Head of caudate nucleus (tissue), 42 donors: ENCODE measurements around the gene RUNDC1.
"Not testable (repeated sequence)": the region's sequence is repeated elsewhere in the genome, so short reads cannot be mapped to it uniquely, and the experiment has no call there.

Experiments used
- DNase-seq, 42 donors: peaks; one replicate each; pipeline versions ENCODE4 v3.0.0 to v3.0.0-alpha.2; 2020 to 2021; ENCODE audit warnings: mixed read lengths in 7 of 42
- intact Hi-C: fragments of 100-400 bp; cut with DNase I; formaldehyde crosslinking; loops from one replicate; pipeline ENCODE4 v1.15.0; 2022

The RUNDC1 gene

DNA sequence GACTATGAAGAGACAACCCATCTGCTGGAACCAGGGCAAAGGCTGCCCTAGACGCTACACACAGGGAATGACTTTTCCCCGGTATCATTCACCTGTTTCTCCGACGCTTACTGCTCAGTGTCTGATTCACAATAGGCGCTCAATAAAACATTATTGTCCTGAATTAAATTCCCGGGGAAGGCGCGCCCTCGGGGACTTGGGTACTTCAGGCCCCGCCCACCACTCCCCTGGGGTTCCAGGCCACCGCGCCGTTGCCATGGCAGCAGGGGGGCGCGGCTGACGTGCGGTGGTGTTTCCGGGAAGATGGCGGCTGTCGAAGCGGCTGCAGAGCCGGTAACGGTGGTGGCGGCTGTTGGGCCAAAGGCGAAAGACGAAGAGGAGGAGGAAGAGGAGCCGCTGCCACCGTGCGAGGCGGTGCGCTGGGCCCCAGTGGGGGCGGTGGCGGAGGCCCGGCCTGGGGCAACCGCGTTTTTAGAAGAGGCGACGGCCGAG, at the start of gene RUNDC1:
Gene RUNDC1 (plus strand): TSS at position 292 of the 492 bp plus-strand sequence. CDS start 12 bp downstream, at position 304.
- peak; percentile 83 to 97 (median 93) for DNase-seq
- intact Hi-C loops, result no loop called here

DNA sequence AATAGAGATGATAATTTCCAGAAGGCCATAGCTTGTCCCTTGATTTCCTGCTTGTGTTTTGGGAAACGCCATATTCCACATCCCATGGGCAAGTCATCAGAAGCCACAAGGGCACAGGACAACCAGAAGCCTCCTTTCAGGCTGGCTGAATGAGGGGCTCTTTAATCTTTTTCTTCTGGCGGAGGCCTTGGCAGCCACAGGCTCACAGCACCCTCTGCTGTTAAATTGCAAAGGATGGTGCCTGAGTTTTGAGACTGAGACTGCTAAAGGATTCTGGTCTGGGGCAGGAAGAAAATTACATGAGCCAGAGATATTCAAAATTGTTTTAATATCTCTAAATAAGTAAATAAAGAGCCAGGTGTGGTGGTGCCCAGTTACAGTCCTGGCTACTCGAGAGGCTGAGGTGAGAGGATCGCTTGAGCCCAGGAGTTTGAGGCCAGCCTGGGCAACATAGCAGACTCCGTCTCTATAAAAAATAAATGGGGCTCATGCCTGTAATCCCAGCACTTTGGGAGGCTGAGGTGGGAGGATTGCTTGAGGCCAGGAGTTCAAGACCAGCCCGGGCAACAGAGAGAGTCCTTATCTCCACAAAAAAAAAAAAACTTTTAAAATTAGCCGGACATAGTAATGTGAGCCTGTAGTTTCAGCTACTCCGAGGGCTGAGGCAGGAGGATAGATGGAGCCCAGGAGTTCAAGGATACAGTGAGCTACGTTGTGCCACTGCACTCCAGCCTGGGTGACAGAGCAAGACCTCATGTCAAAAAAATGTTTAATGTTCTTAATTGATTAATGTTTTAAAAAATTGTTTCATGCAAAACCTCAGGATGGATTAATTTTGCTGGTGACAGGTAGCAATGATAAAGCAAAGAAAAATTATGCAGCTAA, 42.4 kb upstream of the RUNDC1 start:
- intact Hi-C loops, result loop anchor here (10.0 kb wide), 1 partner anchor 93 kb away; the partner anchor contains the start of gene AOC2
- peak in 40 of 42 donors; percentile 11 to 71 (median 46) for DNase-seq

DNA sequence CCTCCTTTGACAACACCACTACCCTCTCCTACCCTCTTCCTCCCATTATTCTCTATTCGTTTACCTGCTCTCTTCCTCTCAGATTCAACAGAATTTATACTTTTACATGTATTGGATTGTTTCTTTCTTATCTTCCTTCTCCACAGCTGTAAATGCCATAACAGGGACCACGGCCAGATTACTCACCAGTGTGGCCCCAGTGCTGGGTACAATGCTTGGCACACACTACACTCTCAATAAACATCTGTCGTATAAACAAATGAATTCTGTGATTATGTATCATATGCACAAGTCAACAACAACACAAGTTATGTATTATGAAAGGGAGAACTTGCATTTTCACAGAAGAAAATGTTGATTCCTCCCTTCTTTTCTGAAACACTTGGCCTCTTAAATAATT, 36.2 kb upstream of the RUNDC1 start:
- intact Hi-C loops, result no loop called here
- no peak for DNase-seq

DNA sequence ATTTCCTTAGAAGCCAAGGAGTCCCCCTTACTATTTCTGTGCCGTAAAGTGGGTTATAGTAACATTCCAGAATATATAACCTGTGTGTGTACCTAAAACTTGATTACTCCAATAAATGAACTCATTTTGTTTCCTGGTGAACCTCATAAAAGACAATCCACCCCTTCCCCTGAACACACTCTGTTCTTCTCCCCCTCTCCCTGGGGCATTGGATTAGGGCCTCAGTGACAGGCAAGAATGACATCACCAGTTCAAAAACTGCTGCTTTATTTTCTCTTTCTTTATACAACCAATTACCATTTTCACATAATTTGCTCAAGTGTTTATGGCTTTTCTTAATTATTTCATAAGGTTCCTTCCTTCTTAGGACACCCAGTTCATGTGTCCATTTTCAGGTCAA, 33.6 kb upstream of the RUNDC1 start:
- intact Hi-C loops, result no loop called here
- no peak for DNase-seq

DNA sequence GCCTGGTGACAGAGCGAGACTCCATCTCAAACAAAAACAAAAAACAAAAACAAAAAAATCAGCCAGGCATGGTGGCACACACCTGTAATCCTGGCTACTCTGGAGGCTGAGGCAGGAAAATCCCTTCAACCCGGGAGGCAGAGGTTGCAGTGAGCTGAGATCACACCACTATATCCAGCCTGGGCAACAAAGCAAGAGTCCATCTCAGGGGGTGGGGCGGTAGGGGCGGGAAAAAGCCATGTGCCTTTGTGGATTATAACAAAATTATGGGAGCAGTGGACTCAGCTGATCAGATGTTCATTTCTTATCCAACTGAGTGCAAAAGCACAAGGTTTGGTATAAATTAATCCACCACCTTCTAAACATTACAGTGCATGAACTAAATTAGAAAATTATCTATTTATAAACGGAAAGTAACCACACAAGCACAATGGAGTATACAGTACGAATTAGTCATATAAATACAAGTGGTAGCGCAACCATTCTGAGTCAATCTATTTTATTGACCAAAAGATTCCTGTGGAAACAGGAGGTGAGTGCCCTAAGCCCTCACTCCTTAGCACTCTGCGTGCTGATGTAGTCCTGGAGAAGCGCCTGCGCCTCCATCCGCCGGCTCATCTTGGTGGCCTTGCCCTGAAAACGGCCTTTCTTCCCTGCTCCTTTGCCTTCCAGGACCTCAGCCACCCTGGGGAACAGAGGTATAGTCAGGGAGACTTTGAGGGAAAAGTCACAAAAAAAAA, 30.2 kb upstream of the RUNDC1 start:
- no peak for DNase-seq
- intact Hi-C loops, result no loop called here

DNA sequence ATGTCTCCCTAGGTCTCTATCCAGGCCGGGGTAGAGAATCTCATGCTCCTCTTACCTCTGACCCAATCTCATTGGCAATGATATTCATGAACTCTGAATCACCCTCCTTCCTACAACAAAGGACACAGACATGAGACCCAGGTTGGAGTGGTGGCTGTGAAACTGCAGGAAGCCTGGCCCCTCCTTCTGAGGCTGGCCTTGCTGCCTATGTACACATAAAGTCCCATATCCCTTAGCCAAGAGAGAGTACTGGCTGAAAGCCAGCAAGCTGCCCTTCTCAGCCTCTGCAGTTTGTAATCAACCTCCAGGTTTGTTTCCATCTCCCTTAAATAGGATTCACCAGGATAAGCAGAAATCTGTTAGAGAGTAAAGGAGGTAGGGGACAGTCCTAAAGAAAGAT, 26.7 kb upstream of the RUNDC1 start:
- intact Hi-C loops, result no loop called here
- no peak for DNase-seq

DNA sequence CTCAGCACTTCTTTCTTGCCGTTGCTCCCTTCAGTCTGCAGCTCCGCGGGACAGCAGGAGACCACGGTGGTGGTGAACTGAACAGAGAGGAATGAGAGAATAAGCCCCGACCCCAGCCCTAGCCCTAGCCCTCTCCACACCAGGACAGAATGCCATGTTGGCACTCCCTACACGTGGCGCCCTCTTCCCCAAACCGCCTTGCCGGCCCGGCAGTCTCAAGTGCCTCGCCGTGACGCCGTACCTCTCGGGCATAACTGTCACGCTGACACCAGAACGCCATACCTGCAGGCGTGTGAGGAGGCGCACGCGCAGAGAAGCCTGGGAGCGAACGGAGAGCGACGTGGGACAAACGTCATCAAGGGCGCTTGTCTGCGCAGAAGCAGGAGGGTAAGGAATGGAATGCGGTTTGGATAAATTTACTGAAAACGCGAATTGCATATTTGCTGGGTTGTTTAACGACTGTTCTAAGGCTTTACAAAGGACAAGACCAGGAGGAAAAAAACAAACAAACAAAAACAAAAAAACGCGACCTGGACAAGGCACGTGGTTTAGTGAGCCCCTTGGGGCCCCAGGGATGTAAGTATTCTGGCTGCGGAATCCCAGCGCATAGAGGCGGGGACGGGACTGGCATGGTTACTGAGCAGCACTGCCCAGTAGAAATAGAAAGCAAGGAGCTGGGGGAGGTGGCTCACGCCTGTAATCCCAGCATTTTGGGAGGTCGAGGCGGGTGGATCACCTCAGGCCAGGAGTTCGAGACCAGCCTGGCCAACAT, 16.0 kb upstream of the RUNDC1 start, which contains the start of gene AARSD1:
Gene AARSD1 (minus strand): TSS at position 294 of the 772 bp plus-strand sequence. CDS start 14 bp downstream, at position 280.
- intact Hi-C loops, result no loop called here
- DNase-seq, result peak; percentile 79 to 95 (median 91)

DNA sequence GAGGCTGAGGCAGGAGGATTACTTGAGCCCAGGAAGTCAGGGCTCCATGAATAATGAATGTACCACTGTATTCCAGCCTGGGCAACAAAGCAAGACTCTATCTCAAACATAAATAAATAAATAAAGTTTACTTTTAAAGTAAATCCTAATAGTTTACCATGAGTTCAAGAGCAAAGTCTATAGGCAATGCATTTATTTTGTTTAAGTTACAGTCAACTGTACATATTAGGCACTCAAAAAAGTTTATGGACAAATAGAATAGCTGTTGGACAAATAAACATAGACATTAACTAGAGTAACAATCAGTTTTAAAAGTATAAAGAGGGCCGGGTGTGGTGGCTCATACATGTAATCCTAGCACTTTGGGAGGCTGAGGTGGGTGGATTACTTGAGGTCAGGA, 12.4 kb upstream of the RUNDC1 start:
- intact Hi-C loops, result no loop called here

DNA sequence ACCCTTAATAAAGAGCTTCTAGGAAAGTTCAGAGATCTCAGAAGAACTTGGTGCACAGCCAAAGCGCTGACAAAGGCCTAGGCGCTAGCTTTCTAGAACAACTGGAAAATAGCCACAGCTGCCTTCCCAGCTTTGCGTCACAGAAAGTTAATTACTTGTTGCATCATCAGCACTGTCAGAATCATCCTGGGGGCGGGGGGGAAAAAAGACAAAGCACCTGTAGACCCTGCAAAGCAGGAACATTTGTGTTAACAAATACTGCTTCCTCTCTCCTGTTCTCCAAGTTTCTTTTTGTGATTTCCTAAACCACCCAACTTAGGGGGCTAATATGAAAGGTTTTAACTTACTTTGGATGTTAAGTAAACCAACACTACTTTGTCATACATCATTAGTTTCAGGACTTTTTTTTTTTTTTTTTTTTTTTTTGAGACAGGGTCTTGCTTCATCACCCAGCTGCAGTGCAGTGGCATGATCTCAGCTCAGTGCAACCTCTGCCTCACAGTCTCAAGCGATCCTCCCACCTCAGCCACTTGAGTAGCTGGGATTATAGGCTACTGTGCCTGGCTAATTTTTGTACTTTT, 11.3 kb upstream of the RUNDC1 start:
- DNase-seq, result no peak
- intact Hi-C loops, result no loop called here

More for the DNA sequence above, 12.4 kb upstream of the RUNDC1 start:
- DNase-seq, result no peak

DNA sequence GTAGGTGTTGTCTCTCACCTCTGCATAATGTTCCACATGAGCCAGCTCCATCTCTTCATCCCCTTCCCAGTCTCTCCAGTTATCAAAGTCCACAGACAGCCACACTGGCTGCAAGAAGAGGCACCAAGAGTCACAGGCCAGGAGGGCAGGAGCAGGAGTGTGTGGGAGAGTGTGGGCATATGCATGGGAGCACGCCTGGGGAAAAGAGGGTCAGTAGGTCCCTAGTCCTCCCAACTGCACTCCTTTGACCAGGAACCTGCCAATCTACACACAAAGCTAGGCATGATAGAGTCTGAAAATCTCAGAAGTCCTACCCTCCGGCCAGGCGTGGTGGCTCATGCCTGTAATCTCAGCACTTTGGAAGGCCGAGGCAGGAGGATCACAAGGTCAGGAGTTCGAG, 8.8 kb upstream of the RUNDC1 start:
- no peak for DNase-seq
- intact Hi-C loops, result no loop called here

DNA sequence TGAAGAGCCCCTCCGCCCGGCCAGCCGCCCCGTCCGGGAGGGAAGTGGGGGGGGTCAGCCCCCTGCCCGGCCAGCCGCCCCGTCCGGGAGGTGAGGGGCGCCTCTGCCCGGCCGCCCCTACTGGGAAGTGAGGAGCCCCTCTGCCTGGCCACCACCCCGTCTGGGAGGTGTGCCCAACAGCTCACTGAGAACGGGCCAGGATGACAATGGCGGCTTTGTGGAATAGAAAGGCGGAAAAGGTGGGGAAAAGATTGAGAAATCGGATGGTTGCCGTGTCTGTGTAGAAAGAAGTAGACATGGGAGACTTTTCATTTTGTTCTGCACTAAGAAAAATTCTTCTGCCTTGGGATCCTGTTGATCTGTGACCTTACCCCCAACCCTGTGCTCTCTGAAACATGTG, 7.0 kb upstream of the RUNDC1 start:
- intact Hi-C loops, DNase-seq: not testable (repeated sequence)

DNA sequence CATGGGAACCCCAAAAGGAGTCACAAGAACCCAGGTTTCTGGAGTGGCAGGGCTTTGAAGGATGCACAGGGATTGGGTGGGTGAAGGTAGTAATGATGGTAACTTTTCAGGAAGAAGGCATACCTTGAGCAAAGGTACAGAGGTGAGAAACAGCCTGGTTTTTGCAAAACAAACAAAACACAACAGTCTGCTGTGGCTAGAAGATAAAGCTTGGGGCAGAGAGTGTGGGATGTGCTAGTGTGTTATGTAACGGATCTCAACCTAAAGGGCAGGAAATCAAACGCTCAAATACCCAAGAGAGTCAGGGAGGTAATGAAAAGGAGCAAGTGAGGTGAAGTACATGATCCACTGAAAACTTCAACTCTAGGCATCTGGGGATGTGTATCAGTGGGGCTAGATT, 5.1 kb upstream of the RUNDC1 start:
- no peak for DNase-seq
- intact Hi-C loops, result no loop called here

DNA sequence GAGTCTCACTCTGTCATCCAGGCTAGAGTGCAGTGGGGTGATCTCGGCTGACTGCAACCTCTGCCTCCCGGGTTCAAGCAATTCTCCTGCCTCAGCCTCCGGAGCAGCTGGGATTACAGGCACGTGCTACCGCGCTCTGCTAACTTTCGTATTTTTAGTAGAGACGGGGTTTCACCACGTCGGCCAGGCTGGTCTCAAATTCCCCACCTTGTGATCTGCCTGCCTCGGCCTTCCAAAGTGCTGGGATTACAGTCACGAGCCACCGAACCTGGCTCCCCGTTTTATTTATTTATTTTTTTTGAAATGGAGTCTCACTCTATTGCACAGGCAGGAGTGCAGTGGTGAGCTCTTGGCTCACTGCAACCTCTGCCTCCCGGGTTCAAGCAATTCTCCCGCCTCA, 4.7 kb upstream of the RUNDC1 start:
- DNase-seq, intact Hi-C loops: not testable (repeated sequence)

DNA sequence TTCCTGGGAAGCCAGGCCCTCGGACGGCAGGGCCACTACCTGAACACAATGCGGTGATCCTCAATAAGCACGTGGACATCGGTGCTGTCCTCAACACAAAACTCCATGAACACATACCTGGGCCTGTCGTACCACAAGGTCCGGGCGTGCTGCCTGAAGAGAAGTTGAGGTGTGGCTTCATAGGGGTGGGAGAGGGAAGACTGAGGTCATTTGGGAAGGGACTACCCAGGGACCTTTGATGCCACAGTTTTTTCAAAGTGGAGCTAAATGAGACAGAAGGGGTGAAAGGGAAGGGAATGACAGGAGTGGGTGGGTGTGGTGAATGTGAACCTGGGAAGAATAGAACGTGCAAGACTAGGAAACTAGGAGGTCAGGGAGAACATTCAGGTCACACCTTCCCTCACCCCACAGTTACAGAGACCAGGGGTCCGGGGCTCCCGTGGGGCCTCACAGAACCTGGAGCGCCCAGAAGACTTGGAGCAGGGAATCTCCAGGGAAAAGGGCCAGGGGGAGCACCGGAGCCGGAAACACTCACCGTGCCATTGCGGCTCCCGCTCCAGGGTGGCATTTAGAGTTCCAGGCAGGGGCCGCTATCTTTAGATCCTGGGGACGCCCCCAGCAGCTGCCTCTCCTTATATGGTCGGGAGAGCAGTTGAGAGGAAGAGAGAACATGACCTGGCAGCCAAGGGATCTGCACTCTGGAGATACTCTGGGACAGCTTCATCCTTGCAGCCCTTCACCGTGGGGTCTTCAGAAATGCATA, 673 bp upstream of the RUNDC1 start, which contains the start of gene PTGES3L:
Gene PTGES3L (minus strand): TSS at position 570 of the 763 bp plus-strand sequence. CDS start 27 bp downstream, at position 543.
- intact Hi-C loops, result no loop called here
- DNase-seq, result peak; percentile 43 to 91 (median 72)

DNA sequence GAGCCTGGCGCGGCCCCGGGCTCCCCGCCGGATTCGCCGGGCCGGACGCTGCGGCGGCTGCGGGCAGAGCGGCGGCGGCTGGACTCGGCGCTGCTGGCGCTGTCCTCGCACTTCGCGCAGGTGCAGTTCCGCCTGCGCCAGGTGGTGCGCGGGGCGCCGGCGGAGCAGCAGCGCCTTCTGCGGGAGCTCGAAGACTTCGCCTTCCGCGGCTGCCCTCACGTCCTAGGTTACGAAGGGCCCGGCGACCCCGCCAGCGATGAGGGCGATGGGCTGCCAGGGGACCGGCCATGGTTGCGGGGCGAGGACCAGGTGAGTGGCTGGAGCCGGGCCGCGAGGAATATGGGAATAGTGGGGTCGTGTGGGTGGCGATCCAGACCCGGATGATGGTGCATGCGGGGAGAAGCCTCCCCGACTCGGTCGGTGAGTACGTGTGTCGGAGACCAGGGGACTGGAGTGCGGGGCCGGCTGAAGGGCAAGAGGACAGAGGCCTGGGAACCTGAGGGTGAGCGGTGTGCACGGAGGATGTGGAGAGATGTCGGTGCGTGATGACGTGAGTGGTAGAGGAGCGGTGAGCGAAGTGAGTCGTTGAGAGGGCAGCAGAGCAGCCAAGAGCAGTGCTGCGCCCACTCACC, 517 bp downstream of the RUNDC1 start:
- peak; percentile 32 to 91 (median 68) for DNase-seq
- intact Hi-C loops, result no loop called here

DNA sequence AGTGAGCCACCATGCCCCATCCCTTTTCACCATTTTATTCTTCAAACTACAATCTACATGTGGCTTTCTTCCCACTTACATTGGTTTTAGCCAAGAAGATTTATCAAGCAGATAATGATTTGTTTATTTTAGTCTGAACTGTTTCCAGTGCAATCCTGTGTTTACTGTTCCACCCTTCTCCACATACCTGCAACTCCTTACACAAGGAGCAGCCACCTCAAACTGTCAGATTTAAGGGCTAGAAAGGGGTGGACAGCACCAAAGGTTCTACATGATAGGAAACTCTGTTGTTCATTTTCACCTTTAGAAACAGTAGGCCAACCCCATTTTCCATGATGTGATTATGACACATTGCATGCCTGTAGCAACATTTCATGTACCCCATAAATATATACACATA, 1.9 kb downstream of the RUNDC1 start:
- intact Hi-C loops, result no loop called here
- DNase-seq, result no peak

DNA sequence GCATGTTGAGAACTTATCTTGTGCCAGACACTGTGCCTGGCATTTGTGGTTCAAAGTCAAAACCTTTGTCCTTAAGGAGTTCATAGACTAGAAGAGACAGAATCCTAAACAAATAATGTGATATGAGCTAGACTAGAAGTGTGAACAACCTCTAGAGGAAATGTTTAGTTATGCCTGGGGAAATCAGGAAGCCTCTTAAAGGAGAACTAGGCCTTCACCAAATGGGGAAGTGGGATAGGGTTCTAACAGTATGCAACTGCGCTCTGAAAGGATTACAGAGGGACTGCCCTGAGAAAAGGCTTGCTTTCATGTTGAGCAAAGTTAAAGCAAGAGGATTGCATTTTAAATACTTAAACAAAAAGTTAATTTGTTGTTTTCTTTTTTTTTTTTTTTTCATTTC, 4.9 kb downstream of the RUNDC1 start:
- intact Hi-C loops, result no loop called here
- DNase-seq, result no peak
